Colonic mucosa (tissue), 4 donors: ENCODE results near the gene ZNF471. TPM values are rescaled to one million over a fixed set of nuclear protein-coding genes. Genes with fewer than 3 reads are reported as not detected.

Experiments
- DNase-seq: peaks from one replicate; pipeline ENCODE4 v3.0.0-alpha.2; 2020
- H3K27ac ChIP-seq: fragments of 200-600 bp; one replicate; pipeline ENCODE4 v1.8.0; 2021
- H3K27me3 ChIP-seq: fragments of 200-600 bp; one replicate; pipeline ENCODE4 v1.8.0; 2021
- H3K36me3 ChIP-seq: fragments of 200-600 bp; one replicate; pipeline ENCODE4 v1.8.0; 2021
- H3K4me1 ChIP-seq: fragments of 200-600 bp; one replicate; pipeline ENCODE4 v1.8.0; 2021; ENCODE audit warnings: mild to moderate bottlenecking
- H3K4me3 ChIP-seq: fragments of 200-600 bp; one replicate; pipeline ENCODE4 v1.8.0; 2021
- H3K9ac ChIP-seq, 2 donors: one replicate each; pipeline ENCODE4 v1.7.0; 2013; ENCODE audit warnings: control low read depth in 2 of 2, low read depth in 2 of 2, low read length in 2 of 2
- H3K9me3 ChIP-seq: fragments of 200-600 bp; one replicate; pipeline ENCODE4 v1.8.0; 2021
- CTCF ChIP-seq: fragments of 200-600 bp; IDR thresholded peaks from one replicate; pipeline ENCODE4 v1.8.0; 2022; ENCODE audit warnings: antibody characterized with exemption, mild to moderate bottlenecking
- intact Hi-C: fragments of 100-400 bp; cut with DNase I; formaldehyde crosslinking; loops from one replicate; pipeline ENCODE4 v1.14.1; 2022
- total RNA-seq, 2 donors: library from RNA; stranded (reverse); fragmentation: NEBNext Ultra II Directional in 1 of 2; extraction: Animal tissue kit (Norgen Biotek cat#: 25700) in 1 of 2; gene quantifications; one replicate each; pipeline ENCODE4 v1.2.1, GENCODE V29; 2021
- donor health status: healthy.
- donor health status: DM: no; HTN: no; CAD: no.
- donor health status: DM: no; HTN: no; CAD: no.

The ZNF471 gene
- 1 to 10 TPM; 2.1 to 4.2 TPM for total RNA-seq

GRCh38 chr19:56507446-56508289 is at the start of gene ZNF471:
ZNF471 (plus strand) TSS chr19:56507855; CDS start chr19:56511572, 3,717 bp downstream.
- H3K4me1 ChIP-seq: no peaks in the 10 kb centered on the region
- no peaks in the 10 kb centered on the region for H3K36me3 ChIP-seq
- no peaks in the 10 kb centered on the region for H3K9me3 ChIP-seq
- H3K4me3 ChIP-seq: peak within 1 kb of the TSS; percentile 53
- DNase-seq: peak; percentile 97
- no peak for TF ChIP-seq CTCF
- H3K9ac ChIP-seq: peak within 1 kb of the TSS; percentile 58 to 72
- H3K27ac ChIP-seq: peak within 1 kb of the TSS; percentile 87
- no peaks in the 10 kb centered on the region for H3K27me3 ChIP-seq
- intact Hi-C loops: no loop called here

- Histone ChIP-seq H3K4me3 (no peak overlapping the region), H3K4me1 (no peaks in the 10 kb centered on the region), H3K27me3 (no peaks in the 10 kb centered on the region), H3K9ac (no peak overlapping the region), H3K27ac (no peak overlapping the region), H3K36me3 (no peaks in the 10 kb centered on the region), H3K9me3 (no peaks in the 10 kb centered on the region)
- intact Hi-C loops: no loop called here
- no peak for TF ChIP-seq CTCF
- DNase-seq: no peak
These were observed 33.3 kb upstream of the ZNF471 start for GRCh38 chr19:56474308-56474707.

- no peak overlapping the region for H3K9ac ChIP-seq
- intact Hi-C loops: no loop called here
- TF ChIP-seq CTCF: no peak
- H3K4me3 ChIP-seq: no peak overlapping the region
- no peak for DNase-seq
- no peaks in the 10 kb centered on the region for H3K36me3 ChIP-seq
- no peak overlapping the region for H3K27ac ChIP-seq
- H3K27me3 ChIP-seq: no peaks in the 10 kb centered on the region
- H3K4me1 ChIP-seq: no peaks in the 10 kb centered on the region
- no peaks in the 10 kb centered on the region for H3K9me3 ChIP-seq
These were observed 31.6 kb upstream of the ZNF471 start for GRCh38 chr19:56476093-56476492.

GRCh38 chr19:56476651-56477428 is 30.8 kb upstream of the ZNF471 start, which contains the start of gene ZNF667:
ZNF667 (minus strand) TSS chr19:56477345; CDS start chr19:56462370, 14,975 bp downstream.
- peak; percentile 17 for DNase-seq
- Histone ChIP-seq H3K9ac (peak within 1 kb of the TSS in 1 of 2 donors; percentile 40), H3K36me3 (no peaks in the 10 kb centered on the region), H3K9me3 (no peaks in the 10 kb centered on the region), H3K27ac (peak within 1 kb of the TSS; percentile 52), H3K27me3 (no peaks in the 10 kb centered on the region), H3K4me3 (peak within 1 kb of the TSS; percentile 47), H3K4me1 (no peaks in the 10 kb centered on the region)
- intact Hi-C loops: no loop called here
- no peak for TF ChIP-seq CTCF

- Histone ChIP-seq H3K9me3 (no peaks in the 10 kb centered on the region), H3K27ac (peak overlapping the region; percentile 52), H3K36me3 (no peaks in the 10 kb centered on the region), H3K4me1 (no peaks in the 10 kb centered on the region), H3K4me3 (peak overlapping the region; percentile 47), H3K27me3 (no peaks in the 10 kb centered on the region), H3K9ac (peak overlapping the region in 1 of 2 donors; percentile 40)
- TF ChIP-seq CTCF: no peak
- peak; percentile 87 for DNase-seq
- intact Hi-C loops: no loop called here
These were observed 30.0 kb upstream of the ZNF471 start for GRCh38 chr19:56477429-56478338.
